Measurements from ENCODE around the gene CTU2. TPM values are rescaled to one million over a fixed set of nuclear protein-coding genes. Genes with fewer than 3 reads are reported as not detected.
A peak's percentile ranks its signal among the peaks of the same experiment; 100 is the strongest.

CTU2 gene
- polyA plus RNA-seq (2011; rRNA removed) (6.5 and 8.7 TPM in 2 replicates), polyA minus RNA-seq (2011; rRNA and poly(A)+ RNA removed) (6.8 and 9.6 TPM in 2 replicates)

- no peaks in the 10 kb centered on the region for H3K9me3 ChIP-seq (ENCODE audit: control insufficient read depth, insufficient read depth, low read length)
- ChIA-PET POLR2A (no interaction called here), CTCF (interaction anchor here (1.5 kb wide), 1 partner anchor 461 kb away, joined by 5 read pairs; no protein-coding TSS in a partner anchor)
- DNase-seq (ENCODE audit: low read depth, low spot score), result peak; percentile 34
- no peak for TF ChIP-seq CTCF (IDR thresholded peaks at IDR 0.05; ENCODE audit: low read depth, low read length)
- peak within 1 kb of the TSS; percentile 39 for H3K27ac ChIP-seq (ENCODE audit: low read depth, low read length)
- peak within 1 kb of the TSS; percentile 92 for H3K4me3 ChIP-seq (ENCODE audit: low read depth, low read length)
- H3K27me3 ChIP-seq (ENCODE audit: control insufficient read depth, insufficient read depth, low read length), result no peaks in the 10 kb centered on the region
Observed at GRCh38 chr16:88706229-88706964, at the start of gene CTU2, which contains the start of gene RNF166. Gene CTU2 (plus strand): TSS chr16:88706503. CDS start chr16:88706531, 28 bp downstream. Gene RNF166 (minus strand): TSS chr16:88706408. CDS start chr16:88706325, 83 bp downstream.

GRCh38 chr16:88657371-88657770, 48.9 kb upstream of the CTU2 start:
- DNase-seq (ENCODE audit: low read depth, low spot score), result no peak
- CTCF ChIA-PET, result no interaction called here
- Histone ChIP-seq H3K4me3 (ENCODE audit: low read depth, low read length) (no peak overlapping the region), H3K27me3 (ENCODE audit: control insufficient read depth, insufficient read depth, low read length) (no peaks in the 10 kb centered on the region), H3K27ac (ENCODE audit: low read depth, low read length) (no peak overlapping the region), H3K9me3 (ENCODE audit: control insufficient read depth, insufficient read depth, low read length) (no peaks in the 10 kb centered on the region; the same call in 1 of the 2 replicates)
- no peak for TF ChIP-seq CTCF (IDR thresholded peaks at IDR 0.05; ENCODE audit: low read depth, low read length)
- POLR2A ChIA-PET, result no interaction called here

- ChIA-PET CTCF (no interaction called here), POLR2A (no interaction called here)
- H3K27me3 ChIP-seq (ENCODE audit: control insufficient read depth, insufficient read depth, low read length), result no peaks in the 10 kb centered on the region
- H3K9me3 ChIP-seq (ENCODE audit: control insufficient read depth, insufficient read depth, low read length), result no peaks in the 10 kb centered on the region; the same call in 1 of the 2 replicates
- no peak overlapping the region for H3K27ac ChIP-seq (ENCODE audit: low read depth, low read length)
- no peak overlapping the region for H3K4me3 ChIP-seq (ENCODE audit: low read depth, low read length)
- no peak for DNase-seq (ENCODE audit: low read depth, low spot score)
- no peak for TF ChIP-seq CTCF (IDR thresholded peaks at IDR 0.05; ENCODE audit: low read depth, low read length)
Observed at GRCh38 chr16:88658714-88659113, 47.6 kb upstream of the CTU2 start.

GRCh38 chr16:88659160-88659559, 47.1 kb upstream of the CTU2 start:
- ChIA-PET CTCF (no interaction called here), POLR2A (no interaction called here)
- no peak for DNase-seq (ENCODE audit: low read depth, low spot score)
- H3K9me3 ChIP-seq (ENCODE audit: control insufficient read depth, insufficient read depth, low read length), result no peaks in the 10 kb centered on the region; the same call in 1 of the 2 replicates
- H3K27me3 ChIP-seq (ENCODE audit: control insufficient read depth, insufficient read depth, low read length), result no peaks in the 10 kb centered on the region
- H3K4me3 ChIP-seq (ENCODE audit: low read depth, low read length), result no peak overlapping the region
- H3K27ac ChIP-seq (ENCODE audit: low read depth, low read length), result no peak overlapping the region
- no peak for TF ChIP-seq CTCF (IDR thresholded peaks at IDR 0.05; ENCODE audit: low read depth, low read length)

- POLR2A ChIA-PET, result interaction anchor here (1.6 kb wide), 1 partner anchor 22 kb away, joined by 4 read pairs; no protein-coding TSS in a partner anchor
- Histone ChIP-seq H3K4me3 (ENCODE audit: low read depth, low read length) (peak overlapping the region; percentile 27; the same call in 1 of the 2 replicates), H3K27me3 (ENCODE audit: control insufficient read depth, insufficient read depth, low read length) (no peaks in the 10 kb centered on the region), H3K27ac (ENCODE audit: low read depth, low read length) (no peak overlapping the region), H3K9me3 (ENCODE audit: control insufficient read depth, insufficient read depth, low read length) (no peaks in the 10 kb centered on the region; the same call in 1 of the 2 replicates)
- no peak for DNase-seq (ENCODE audit: low read depth, low spot score)
- no peak for TF ChIP-seq CTCF (IDR thresholded peaks at IDR 0.05; ENCODE audit: low read depth, low read length)
- CTCF ChIA-PET, result no interaction called here
Observed at GRCh38 chr16:88661468-88661867, 44.8 kb upstream of the CTU2 start.
